CD4-positive, alpha-beta T cell (primary cell): ENCODE data around the gene ARRDC3. TPM values are rescaled to one million over a fixed set of nuclear protein-coding genes. Genes with fewer than 3 reads are reported as not detected.

ENCODE experiments used
- ATAC-seq: fragments of 200-7000 bp; cut with Tn5 transposase; one replicate; pipeline ENCODE4 v1.10.0; 2022; ENCODE audit warnings: mild to moderate bottlenecking; ENCODE audit not compliant: poor library complexity
- CTCF ChIA-PET: fragments of 350-600 bp; sonication (Branson Sonifier 250); formaldehyde crosslinking; loops from one replicate; lab custom pipeline; 2021; ENCODE audit warnings: antibody characterized with exemption, inconsistent platforms; lab: Charles Lee
- POLR2A ChIA-PET: fragments of 350-600 bp; sonication (Branson Sonifier 250); formaldehyde crosslinking; loops from one replicate; lab custom pipeline; 2021; ENCODE audit warnings: antibody characterized with exemption, inconsistent platforms; lab: Charles Lee
- DNase-seq, 14 experiments: peaks; one replicate each; pipeline ENCODE4 v3.0.0-alpha.2; 2013 to 2020; ENCODE audit warnings: mixed read lengths in 2 of 14
- H3K27ac ChIP-seq, 2 donors: one replicate each; pipeline versions ENCODE4 v1.5.1 to v1.7.0; 2013; ENCODE audit warnings: low read length in 2 of 2, low read depth in 1 of 2, mild to moderate bottlenecking in 1 of 2
- H3K27me3 ChIP-seq, 2 experiments: 1 replicate in 1 of 2; 2 replicates in 1 of 2; pipeline versions ENCODE4 v1.6.1 to v1.7.0; 2013; ENCODE audit warnings: low read length in 2 of 2, control low read depth in 1 of 2, mild to moderate bottlenecking in 1 of 2, moderate library complexity in 1 of 2; ENCODE audit not compliant: insufficient read depth in 2 of 2, control insufficient read depth in 1 of 2
- H3K36me3 ChIP-seq: one replicate; pipeline ENCODE4 v1.6.1; 2013; ENCODE audit warnings: low read length, control low read depth; ENCODE audit not compliant: insufficient read depth
- H3K4me1 ChIP-seq: one replicate; pipeline ENCODE4 v1.6.1; 2013; ENCODE audit warnings: low read length, control low read depth; ENCODE audit not compliant: insufficient read depth
- H3K4me3 ChIP-seq: one replicate; pipeline ENCODE4 v1.5.1; 2013; ENCODE audit warnings: mild to moderate bottlenecking, low read length, moderate library complexity
- H3K9me3 ChIP-seq, 2 experiments: 1 replicate in 1 of 2; 2 replicates in 1 of 2; pipeline versions ENCODE4 v1.6.1 to v1.7.0; 2013; ENCODE audit warnings: low read length in 2 of 2, mild to moderate bottlenecking in 2 of 2, control low read depth in 1 of 2, moderate library complexity in 1 of 2; ENCODE audit not compliant: control insufficient read depth in 1 of 2, insufficient read depth in 1 of 2
- H3K27ac Mint-ChIP-seq: one replicate; pipeline ENCODE4 v1.8.0; 2020; ENCODE audit warnings: mixed read lengths
- H3K27me3 Mint-ChIP-seq: one replicate; pipeline ENCODE4 v1.8.0; 2021; ENCODE audit warnings: mixed read lengths
- H3K36me3 Mint-ChIP-seq: one replicate; pipeline ENCODE4 v1.8.0; 2021; ENCODE audit warnings: low read depth, mixed read lengths
- H3K4me1 Mint-ChIP-seq: one replicate; pipeline ENCODE4 v1.8.0; 2021; ENCODE audit warnings: low read depth, mixed read lengths
- H3K4me3 Mint-ChIP-seq: one replicate; pipeline ENCODE4 v1.8.0; 2020; ENCODE audit warnings: mild to moderate bottlenecking, mixed read lengths
- H3K9me3 Mint-ChIP-seq: one replicate; pipeline ENCODE4 v1.8.0; 2020; ENCODE audit warnings: mixed read lengths
- intact Hi-C, 2 experiments: fragments of 100-400 bp; cut with DNase I in 1 of 2; cut with micrococcal nuclease in 1 of 2; formaldehyde crosslinking; loops; one replicate each; pipeline versions ENCODE4 v1.15.1 to v1.9.0; 2023 to 2025; cut with DNase I, micrococcal nuclease
- total RNA-seq, 174 experiments: library from RNA in 2 of 174; stranded (reverse) in 2 of 174; gene quantifications; one replicate each; pipeline ENCODE4 v1.2.3 and lab custom pipeline; 2021 to 2026
- TF ChIP-seq, protein P1 (sequence below): fragments of 200-600 bp; IDR thresholded peaks from one replicate; pipeline ENCODE4 v1.8.0; 2022; ENCODE audit warnings: antibody characterized with exemption, mild to moderate bottlenecking

The ARRDC3 gene
- total RNA-seq, 2 experiments from 2014 or later, result 273 to 284 TPM

- Mint-ChIP-seq H3K4me3 (peak overlapping the region; percentile 93), H3K27me3 (no peaks in the 10 kb centered on the region), H3K36me3 (peaks cover 39% of the 10 kb centered on the region), H3K4me1 (peaks cover 21% of the 10 kb centered on the region), H3K27ac (peak overlapping the region; percentile 99), H3K9me3 (no peaks in the 10 kb centered on the region)
- peak; percentile 8 for ATAC-seq
- H3K4me1 ChIP-seq, result peaks cover 7% of the 10 kb centered on the region
- H3K9me3 ChIP-seq, result no peaks in the 10 kb centered on the region
- DNase-seq, result peak in 6 of 14 experiments; percentile 24 to 92 (median 65)
- ChIA-PET CTCF (interaction anchor here (0.6 to 4.4 kb wide), 30 partner anchors 10 to 519 kb away, joined by 3 to 74 read pairs (median 5); no protein-coding TSS in a partner anchor), POLR2A (interaction anchor here (0.6 to 6.3 kb wide), 19 partner anchors 13 to 975 kb away, joined by 3 to 151 read pairs (median 7); partner anchors contain the start of gene CETN3)
- peak overlapping the region; percentile 91 for H3K4me3 ChIP-seq
- intact Hi-C loops, result loop anchor here (1.0 to 10.0 kb wide), 5 partner anchors 159 to 970 kb away; partner anchors contain the start of gene LYSMD3 (in 2 of the 2)
- no peaks in the 10 kb centered on the region for H3K36me3 ChIP-seq
- peak overlapping the region in 1 of 2 donors; percentile 97 for H3K27ac ChIP-seq
- no peaks in the 10 kb centered on the region for H3K27me3 ChIP-seq
- TF ChIP-seq, protein P1, sequence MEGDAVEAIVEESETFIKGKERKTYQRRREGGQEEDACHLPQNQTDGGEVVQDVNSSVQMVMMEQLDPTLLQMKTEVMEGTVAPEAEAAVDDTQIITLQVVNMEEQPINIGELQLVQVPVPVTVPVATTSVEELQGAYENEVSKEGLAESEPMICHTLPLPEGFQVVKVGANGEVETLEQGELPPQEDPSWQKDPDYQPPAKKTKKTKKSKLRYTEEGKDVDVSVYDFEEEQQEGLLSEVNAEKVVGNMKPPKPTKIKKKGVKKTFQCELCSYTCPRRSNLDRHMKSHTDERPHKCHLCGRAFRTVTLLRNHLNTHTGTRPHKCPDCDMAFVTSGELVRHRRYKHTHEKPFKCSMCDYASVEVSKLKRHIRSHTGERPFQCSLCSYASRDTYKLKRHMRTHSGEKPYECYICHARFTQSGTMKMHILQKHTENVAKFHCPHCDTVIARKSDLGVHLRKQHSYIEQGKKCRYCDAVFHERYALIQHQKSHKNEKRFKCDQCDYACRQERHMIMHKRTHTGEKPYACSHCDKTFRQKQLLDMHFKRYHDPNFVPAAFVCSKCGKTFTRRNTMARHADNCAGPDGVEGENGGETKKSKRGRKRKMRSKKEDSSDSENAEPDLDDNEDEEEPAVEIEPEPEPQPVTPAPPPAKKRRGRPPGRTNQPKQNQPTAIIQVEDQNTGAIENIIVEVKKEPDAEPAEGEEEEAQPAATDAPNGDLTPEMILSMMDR, result peak; percentile 100
Measured at GRCh38 chr5:91384671-91385430, 1.7 kb upstream of the ARRDC3 start.

- Histone ChIP-seq H3K36me3 (no peaks in the 10 kb centered on the region), H3K9me3 (no peaks in the 10 kb centered on the region), H3K27me3 (no peaks in the 10 kb centered on the region), H3K4me3 (peak overlapping the region; percentile 91), H3K4me1 (peaks cover 7% of the 10 kb centered on the region), H3K27ac (peak overlapping the region; percentile 84 to 97)
- H3K36me3 Mint-ChIP-seq, result peaks cover 46% of the 10 kb centered on the region
- ChIA-PET CTCF (interaction anchor here (0.8 to 4.4 kb wide), 9 partner anchors 12 to 163 kb away, joined by 3 to 74 read pairs (median 15); no protein-coding TSS in a partner anchor), POLR2A (interaction anchor here (0.6 to 6.3 kb wide), 25 partner anchors 10 to 984 kb away, joined by 3 to 151 read pairs (median 9); partner anchors contain the start of genes CETN3, LYSMD3, MBLAC2 and POLR3G)
- TF ChIP-seq, protein P1, result no peak
- H3K4me1 Mint-ChIP-seq, result peaks cover 25% of the 10 kb centered on the region
- no peaks in the 10 kb centered on the region for H3K9me3 Mint-ChIP-seq
- intact Hi-C loops, result loop anchor here (2.0 to 10.0 kb wide), 4 partner anchors 103 to 969 kb away; partner anchors contain the start of gene LYSMD3 (in 2 of the 2)
- peak overlapping the region; percentile 99 for H3K27ac Mint-ChIP-seq
- ATAC-seq (no peak), DNase-seq (peak in 5 of 14 experiments; percentile 10 to 43 (median 40))
- peak overlapping the region; percentile 93 for H3K4me3 Mint-ChIP-seq
- H3K27me3 Mint-ChIP-seq, result no peaks in the 10 kb centered on the region
Measured at GRCh38 chr5:91383956-91384300, 811 bp upstream of the ARRDC3 start.

DNA sequence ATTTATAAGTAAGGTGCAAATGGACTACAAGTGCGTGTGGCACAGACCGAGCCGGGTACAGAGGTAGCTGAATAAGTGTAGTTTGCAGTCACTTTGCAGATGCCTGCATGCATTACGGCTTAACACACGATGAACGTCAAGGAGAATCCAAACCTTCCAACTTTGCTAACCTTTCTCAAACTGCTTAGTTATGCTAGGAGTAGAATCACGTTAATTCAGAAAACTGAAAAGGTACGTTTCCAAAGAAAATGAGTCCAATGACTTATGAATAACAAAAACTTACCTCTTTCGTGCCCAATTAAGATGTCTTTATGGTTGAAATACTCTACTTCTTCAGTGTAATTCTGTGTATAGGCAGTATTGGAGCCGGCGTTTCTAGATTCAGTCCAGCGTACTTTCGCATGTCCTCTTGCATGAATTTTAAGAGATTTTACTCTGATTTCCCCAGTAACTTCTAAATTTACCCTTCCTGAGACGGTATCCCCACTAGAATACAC is 539 bp downstream of the ARRDC3 start:
- Histone ChIP-seq H3K4me1 (peaks cover 7% of the 10 kb centered on the region), H3K27me3 (no peaks in the 10 kb centered on the region), H3K9me3 (no peaks in the 10 kb centered on the region), H3K4me3 (peak overlapping the region; percentile 91), H3K36me3 (peaks cover 13% of the 10 kb centered on the region), H3K27ac (peak overlapping the region; percentile 97 to 100)
- H3K27me3 Mint-ChIP-seq, result no peaks in the 10 kb centered on the region
- peak overlapping the region; percentile 93 for H3K4me3 Mint-ChIP-seq
- POLR2A ChIA-PET, result interaction anchor here (0.8 to 6.3 kb wide), 37 partner anchors 11 to 973 kb away, joined by 3 to 151 read pairs (median 6); partner anchors contain the start of genes CETN3, LYSMD3, MBLAC2 and POLR3G
- peak in 13 of 14 experiments; percentile 12 to 66 (median 38) for DNase-seq
- H3K4me1 Mint-ChIP-seq, result peaks cover 34% of the 10 kb centered on the region
- CTCF ChIA-PET, result interaction anchor here (1.5 kb wide), 1 partner anchor 70 kb away, joined by 7 read pairs; no protein-coding TSS in a partner anchor
- no peaks in the 10 kb centered on the region for H3K9me3 Mint-ChIP-seq
- TF ChIP-seq, protein P1, result no peak
- ATAC-seq, result no peak
- peaks cover 59% of the 10 kb centered on the region for H3K36me3 Mint-ChIP-seq
- intact Hi-C loops, result loop anchor here (2.0 to 10.0 kb wide), 4 partner anchors 102 to 968 kb away; partner anchors contain the start of gene LYSMD3 (in 2 of the 2)
- peak overlapping the region; percentile 99 for H3K27ac Mint-ChIP-seq
